Measurements from ENCODE around the gene COX14.

Gene COX14

GRCh38 chr12:50164963-50165362 lies 52.9 kb downstream of the COX14 start:
- no peak for DNase-seq

GRCh38 chr12:50166799-50167048 lies 54.7 kb downstream of the COX14 start:
- peak; percentile 35 for DNase-seq

GRCh38 chr12:50167049-50167828 lies 55.2 kb downstream of the COX14 start, which contains the start of gene CERS5:
TSS of gene CERS5 (minus strand) at chr12:50167369. CDS start at chr12:50167297, 72 bp downstream.
- DNase-seq: peak; percentile 97
